Skin epidermis (tissue), 12 donors: ENCODE results near the gene TTBK1.

ENCODE experiments used
- H3K27ac ChIP-seq, 21 experiments: fragments of 200-600 bp; sonication (generic) in 11 of 21; one replicate each; pipeline ENCODE4 v1.5.0; 2020; ENCODE audit warnings: mild to moderate bottlenecking in 3 of 21, inconsistent platforms in 2 of 21, moderate library complexity in 2 of 21
- H3K4me3 ChIP-seq, 7 experiments: fragments of 200-600 bp; sonication (generic) in 2 of 7; one replicate each; pipeline ENCODE4 v1.5.0; 2020; ENCODE audit warnings: inconsistent platforms in 2 of 7, mild to moderate bottlenecking in 2 of 7, moderate library complexity in 1 of 7

Gene TTBK1

DNA sequence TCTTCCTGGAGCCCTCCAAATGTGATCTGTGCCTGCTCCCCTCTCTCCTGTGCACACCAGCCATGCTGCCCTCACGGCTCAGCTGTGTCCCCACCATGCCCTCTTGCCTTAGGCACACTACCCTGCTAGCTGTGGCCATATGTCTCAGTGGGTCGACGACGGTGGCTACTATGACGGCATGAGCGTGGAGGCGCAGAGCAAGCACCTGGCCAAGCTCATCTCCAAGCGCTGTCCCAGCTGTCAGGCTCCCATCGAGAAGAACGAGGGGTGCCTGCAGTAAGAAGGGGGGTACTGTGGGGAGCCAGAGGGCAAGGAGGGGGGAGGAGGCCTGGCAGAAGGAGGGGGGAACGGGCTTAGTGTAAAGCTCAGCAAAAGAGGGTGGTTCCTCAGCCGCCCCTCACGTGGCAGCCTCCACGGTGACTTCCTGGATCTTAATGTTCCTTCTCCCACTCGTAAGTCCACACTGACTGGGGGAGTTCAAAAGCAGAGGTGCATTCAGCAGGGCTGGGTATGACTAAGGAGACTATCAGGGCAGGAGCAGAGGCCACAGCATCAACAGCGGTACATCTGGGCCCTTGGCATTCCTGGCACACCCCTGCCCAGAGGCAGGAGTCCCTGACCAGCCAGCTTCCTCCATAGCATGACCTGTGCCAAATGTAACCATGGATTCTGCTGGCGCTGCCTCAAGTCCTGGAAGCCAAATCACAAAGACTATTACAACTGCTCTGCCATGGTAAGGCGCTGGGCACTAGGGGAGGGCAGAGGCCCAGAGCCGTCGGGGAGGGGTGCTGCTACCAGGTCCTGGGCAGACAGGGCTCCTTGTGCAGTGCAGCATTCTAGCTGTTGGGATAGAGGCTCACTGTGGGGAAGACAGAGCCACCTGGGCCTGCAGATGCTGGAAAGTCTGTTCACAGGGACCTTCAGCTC lies 22.0 kb upstream of the TTBK1 start:
- no peak overlapping the region for H3K4me3 ChIP-seq
- peak overlapping the region in 5 of 21 experiments; percentile 4 to 90 (median 39) for H3K27ac ChIP-seq

- H3K4me3 ChIP-seq: peak overlapping the region in 1 of 7 experiments; percentile 4
- H3K27ac ChIP-seq: peak overlapping the region in 4 of 21 experiments; percentile 6 to 90 (median 76)
These were observed 20.7 kb upstream of the TTBK1 start for GRCh38 chr6:43222418-43223059.

GRCh38 chr6:43223175-43223574 lies 20.1 kb upstream of the TTBK1 start:
- H3K27ac ChIP-seq: peak overlapping the region in 9 of 21 experiments; percentile 6 to 90 (median 76)
- no peak overlapping the region for H3K4me3 ChIP-seq

DNA sequence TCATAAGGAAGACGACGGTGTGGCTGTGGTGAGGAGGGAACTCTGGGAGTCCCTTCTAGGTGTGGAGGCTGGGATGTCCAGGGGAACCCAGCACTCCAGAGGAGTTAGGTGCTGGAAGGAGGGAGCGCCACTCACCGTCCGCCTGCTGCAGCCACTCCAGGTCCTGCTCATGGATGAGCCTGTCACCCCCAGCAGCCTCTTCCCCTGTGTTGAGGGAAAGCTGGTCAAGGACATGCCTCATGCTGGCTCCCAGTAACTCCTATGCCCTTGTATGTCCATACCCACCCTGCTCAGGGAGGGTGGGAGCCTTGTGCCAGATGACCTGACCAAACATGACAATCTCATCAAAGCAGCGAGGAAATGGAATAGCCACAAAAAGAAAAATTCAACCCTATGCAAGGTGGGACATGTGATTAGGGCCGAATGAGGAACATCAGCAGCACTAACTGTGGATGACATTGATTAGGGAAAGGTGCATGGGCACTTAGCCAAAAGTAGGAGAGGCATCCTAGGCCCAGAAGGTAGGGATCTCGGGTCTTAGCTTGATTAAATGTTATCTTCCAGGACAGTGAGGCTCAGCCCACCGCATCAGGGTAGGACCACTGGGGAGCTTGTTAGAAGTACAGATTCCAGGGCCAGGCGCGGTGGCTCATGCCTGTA lies 17.0 kb upstream of the TTBK1 start:
- H3K4me3 ChIP-seq: no peak overlapping the region
- H3K27ac ChIP-seq: peak overlapping the region in 3 of 21 experiments; percentile 8 to 90 (median 49)

- peak within 1 kb of the TSS in 20 of 21 experiments; percentile 0 to 87 (median 76) for H3K27ac ChIP-seq
- H3K4me3 ChIP-seq: peak within 1 kb of the TSS; percentile 43 to 84 (median 66)
These were observed 14.1 kb upstream of the TTBK1 start, which contains the start of gene DNPH1 for GRCh38 chr6:43228951-43229802. DNPH1 (minus strand) TSS chr6:43229481; CDS start chr6:43229456, 25 bp downstream.

DNA sequence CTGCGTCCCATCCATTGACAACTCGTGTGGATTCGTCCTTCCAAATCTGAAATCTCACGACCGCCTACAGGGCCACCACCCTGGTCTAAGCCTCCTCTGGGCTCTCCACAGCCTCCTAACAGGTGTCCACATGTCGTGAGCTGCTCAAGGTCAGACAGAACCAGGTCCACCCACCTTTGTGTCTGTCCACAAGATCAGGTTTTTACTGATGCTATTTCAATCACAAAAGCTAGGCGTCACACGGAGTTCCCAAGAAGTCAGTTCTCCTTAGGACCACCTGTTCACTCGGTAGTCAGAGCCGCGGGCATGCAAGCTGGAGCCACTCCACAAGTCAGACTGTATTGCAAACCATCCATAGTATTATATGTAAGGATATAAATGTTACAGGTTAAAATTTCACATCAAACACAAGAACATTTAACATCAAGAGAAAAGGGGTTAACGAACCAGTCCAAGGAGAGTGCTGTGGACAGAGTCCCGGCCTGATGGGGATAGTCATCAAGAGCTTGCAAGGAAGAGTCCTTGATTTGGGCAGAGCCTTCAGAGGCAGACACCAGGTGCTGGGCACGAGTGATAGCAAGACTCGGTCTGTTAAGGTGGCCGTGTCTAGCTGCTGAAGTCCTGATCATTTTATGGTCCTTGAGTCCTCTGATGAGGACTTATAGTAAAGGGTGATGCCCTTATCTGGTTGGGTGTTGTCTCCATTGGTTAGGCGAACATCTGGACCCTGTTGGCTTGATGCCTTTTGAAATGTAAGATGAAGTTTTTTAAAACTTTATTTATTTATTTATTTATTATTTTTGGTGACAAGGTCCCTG lies 13.3 kb upstream of the TTBK1 start:
- peak overlapping the region in 5 of 7 experiments; percentile 43 to 84 (median 72) for H3K4me3 ChIP-seq
- peak overlapping the region in 6 of 21 experiments; percentile 73 to 87 (median 84) for H3K27ac ChIP-seq

DNA sequence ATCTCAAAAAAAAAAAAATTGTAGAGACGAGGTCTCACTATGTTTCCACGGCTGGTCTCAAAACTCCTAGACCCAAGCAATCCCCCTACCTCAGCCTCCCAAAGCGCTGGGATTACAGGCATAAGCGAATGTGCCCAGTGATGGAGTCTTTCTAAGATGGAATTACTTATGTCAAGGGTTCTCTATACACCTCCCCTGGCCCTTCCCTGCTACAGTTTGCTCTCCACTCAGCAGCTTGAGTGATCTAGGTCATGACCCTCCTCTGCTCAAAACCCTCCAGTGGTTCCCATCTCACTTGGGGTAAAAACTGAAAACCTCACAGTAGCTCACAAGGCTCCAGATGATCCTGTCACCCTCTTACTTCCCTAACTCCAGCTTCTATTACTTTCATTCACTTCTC lies 12.2 kb upstream of the TTBK1 start:
- H3K27ac ChIP-seq: no peak overlapping the region
- no peak overlapping the region for H3K4me3 ChIP-seq

GRCh38 chr6:43231735-43232450 lies 11.4 kb upstream of the TTBK1 start:
- H3K4me3 ChIP-seq: no peak overlapping the region
- H3K27ac ChIP-seq: no peak overlapping the region

GRCh38 chr6:43235841-43236240 lies 7.4 kb upstream of the TTBK1 start:
- no peak overlapping the region for H3K27ac ChIP-seq
- H3K4me3 ChIP-seq: no peak overlapping the region

- H3K27ac ChIP-seq: no peak overlapping the region
- no peak overlapping the region for H3K4me3 ChIP-seq
These were observed 4.2 kb upstream of the TTBK1 start for GRCh38 chr6:43239054-43239453.

DNA sequence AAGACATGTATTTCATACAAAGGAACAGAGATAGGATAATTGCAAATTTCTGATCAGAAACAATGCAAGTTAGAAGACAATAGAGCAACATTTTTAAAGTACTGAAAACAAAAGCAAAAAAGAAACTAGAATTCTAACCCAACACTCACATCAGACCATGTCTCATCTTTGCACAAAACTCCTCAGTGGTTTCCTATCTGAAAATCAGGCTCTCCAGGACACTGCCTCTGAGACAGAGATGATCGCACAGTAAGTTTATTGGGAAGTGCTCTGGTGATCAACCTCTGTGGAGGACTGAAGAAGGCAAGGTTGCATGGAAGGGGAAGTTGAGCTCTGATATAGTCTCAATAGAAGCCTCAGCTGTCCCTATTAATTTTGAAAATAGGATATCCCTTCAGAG lies 2.3 kb upstream of the TTBK1 start:
- Histone ChIP-seq H3K4me3 (no peak overlapping the region), H3K27ac (no peak overlapping the region)

DNA sequence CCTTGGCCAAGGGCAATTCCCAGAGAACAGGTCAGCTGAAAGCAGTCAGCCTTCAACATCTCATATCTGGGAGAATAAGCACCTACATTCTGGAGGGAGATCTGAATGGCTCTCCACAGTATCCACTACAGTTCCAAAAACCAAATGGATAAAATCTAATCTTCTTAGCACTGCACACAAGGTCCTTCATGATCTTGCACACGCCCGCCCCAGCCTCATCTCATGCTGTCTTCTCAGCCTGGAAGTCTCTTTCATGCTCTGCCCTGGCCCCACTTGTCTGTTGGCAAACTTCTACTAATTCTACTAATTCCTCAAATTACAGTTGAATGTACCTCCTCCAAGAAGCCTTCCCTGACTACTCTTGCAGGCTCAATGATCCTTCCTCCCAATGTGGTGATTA lies 1.8 kb upstream of the TTBK1 start:
- no peak overlapping the region for H3K27ac ChIP-seq
- H3K4me3 ChIP-seq: no peak overlapping the region

- no peak overlapping the region for H3K27ac ChIP-seq
- no peak overlapping the region for H3K4me3 ChIP-seq
These were observed 512 bp downstream of the TTBK1 start for GRCh38 chr6:43243664-43244321.

DNA sequence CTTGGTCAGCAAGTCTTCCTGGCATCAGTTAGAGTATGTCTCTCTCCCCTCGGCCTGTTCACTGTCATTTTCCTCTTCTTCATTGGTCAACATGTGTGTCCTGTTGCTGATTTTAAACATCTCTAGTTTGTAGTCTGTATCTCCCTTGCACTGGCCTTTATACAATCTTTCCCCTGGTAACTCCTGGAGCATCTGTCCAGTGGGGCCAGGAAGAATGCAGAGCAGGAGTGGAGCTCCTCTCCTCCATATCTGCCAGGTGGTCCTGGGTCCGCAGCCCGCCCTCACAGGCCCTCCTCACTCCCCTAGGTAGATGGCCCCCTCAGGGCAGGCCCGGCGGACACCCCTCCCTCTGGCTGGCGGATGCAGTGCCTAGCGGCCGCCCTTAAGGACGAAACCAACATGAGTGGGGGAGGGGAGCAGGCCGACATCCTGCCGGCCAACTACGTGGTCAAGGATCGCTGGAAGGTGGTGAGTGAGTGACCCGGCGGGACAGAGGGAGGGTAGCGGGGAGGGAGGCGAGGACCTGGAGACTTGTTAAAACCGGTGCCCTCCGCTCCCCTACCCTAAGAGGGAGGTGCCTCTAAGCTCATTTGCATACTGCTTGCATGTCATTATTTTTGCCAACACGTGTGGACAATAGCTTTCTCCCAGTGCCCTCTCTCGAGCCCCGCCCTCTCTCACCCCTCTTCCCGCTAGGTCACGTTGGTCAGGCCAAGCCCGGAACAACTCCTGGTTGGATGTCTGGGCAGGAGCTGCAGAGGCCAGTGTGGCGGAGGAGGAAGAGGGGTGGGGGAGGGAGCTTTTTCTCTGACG lies 3.2 kb downstream of the TTBK1 start:
- Histone ChIP-seq H3K27ac (no peak overlapping the region), H3K4me3 (peak overlapping the region; percentile 24 to 38 (median 31))

GRCh38 chr6:43247114-43247999 lies 4.1 kb downstream of the TTBK1 start:
- peak overlapping the region; percentile 24 to 38 (median 31) for H3K4me3 ChIP-seq
- no peak overlapping the region for H3K27ac ChIP-seq

- H3K27ac ChIP-seq: no peak overlapping the region
- H3K4me3 ChIP-seq: no peak overlapping the region
These were observed 4.8 kb downstream of the TTBK1 start for GRCh38 chr6:43248101-43248500.
